Measurements from ENCODE around the gene KLRF1.

KLRF1 gene

GRCh38 chr12:9809866-9810265 lies 17.4 kb upstream of the KLRF1 start:
- DNase-seq: no peak

DNA sequence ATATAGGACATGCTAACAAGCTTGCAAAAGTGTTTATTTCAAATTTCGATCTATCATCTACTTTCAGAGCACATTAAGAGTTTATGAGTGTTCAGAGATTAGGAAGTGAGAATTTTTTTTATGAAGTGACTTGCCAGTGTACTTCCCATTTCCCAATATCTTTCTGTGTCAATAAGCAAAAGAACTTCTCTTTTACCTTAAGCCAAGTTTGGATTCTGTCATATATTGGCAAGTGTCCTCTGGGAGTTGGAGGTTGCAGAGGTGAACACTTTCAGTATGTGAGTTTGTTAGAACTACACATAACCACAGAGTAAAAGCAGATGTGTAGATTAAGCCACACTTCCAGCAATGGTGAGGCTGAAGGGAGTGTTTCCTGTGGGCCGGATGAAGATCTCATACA lies 16.6 kb upstream of the KLRF1 start:
- no peak for DNase-seq

- DNase-seq: no peak
Observed at GRCh38 chr12:9811621-9812020, 15.7 kb upstream of the KLRF1 start.

- peak; percentile 94 for DNase-seq
Observed at GRCh38 chr12:9813821-9814798, 13.2 kb upstream of the KLRF1 start.

GRCh38 chr12:9820281-9820930 lies 6.9 kb upstream of the KLRF1 start:
- DNase-seq: no peak

DNA sequence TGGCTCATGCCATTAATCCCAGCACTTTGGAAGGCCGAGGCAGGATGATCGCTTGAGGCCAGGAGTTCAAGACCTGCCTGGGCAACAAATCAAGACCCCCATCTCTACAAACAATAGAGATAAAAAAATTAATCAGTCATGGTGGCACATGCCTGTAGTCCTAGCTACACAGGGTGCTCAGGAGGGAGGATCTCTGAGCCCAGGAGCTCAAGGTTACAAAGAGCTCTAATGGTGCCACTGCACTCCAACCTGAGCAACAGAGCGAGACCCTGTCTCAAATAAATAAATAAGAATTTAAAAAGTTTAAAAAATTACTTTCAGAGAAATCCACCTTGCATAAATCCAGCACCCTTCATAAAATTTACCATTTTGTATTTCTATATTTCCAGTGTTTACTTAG lies 2.2 kb downstream of the KLRF1 start:
- no peak for DNase-seq

DNA sequence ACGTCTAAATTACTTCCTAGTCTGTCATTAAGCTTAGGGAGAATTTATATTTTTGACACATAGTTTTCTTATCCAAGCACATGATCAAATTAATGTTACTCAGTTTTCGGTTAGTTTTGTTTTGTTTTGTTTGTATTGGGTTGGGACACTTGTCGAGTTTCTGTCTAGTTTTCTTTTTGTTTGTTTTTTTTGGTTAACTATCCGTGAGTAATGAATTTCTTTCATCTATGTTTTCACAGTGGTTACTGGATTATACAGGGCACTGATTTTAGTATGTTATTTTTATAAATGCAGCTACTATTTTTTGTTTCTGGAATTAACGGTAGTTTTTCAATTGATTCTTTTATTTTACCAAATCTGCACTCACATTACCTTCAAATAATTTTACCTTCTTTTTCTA lies 2.7 kb downstream of the KLRF1 start:
- DNase-seq: no peak

DNA sequence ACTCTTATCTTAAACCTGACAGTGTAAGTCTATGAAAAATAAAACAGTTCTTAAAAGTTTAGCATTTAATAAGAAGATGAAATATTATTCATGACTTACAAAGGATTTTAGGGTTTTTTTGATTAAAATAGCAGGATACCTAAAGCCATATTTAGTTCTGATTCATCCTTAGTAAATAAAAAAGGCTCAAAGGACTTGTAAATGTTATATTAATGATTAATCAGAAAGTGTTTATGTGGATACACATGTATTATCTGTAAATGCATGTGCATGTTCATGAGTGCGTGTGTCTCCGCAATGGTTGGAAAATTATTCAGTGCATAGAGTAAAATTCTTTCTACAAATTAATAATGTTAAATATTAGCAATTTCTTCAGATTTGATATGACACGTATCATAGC lies 4.4 kb downstream of the KLRF1 start:
- DNase-seq: no peak

- DNase-seq: no peak
Observed at GRCh38 chr12:9843407-9843806, 16.1 kb downstream of the KLRF1 start.

DNA sequence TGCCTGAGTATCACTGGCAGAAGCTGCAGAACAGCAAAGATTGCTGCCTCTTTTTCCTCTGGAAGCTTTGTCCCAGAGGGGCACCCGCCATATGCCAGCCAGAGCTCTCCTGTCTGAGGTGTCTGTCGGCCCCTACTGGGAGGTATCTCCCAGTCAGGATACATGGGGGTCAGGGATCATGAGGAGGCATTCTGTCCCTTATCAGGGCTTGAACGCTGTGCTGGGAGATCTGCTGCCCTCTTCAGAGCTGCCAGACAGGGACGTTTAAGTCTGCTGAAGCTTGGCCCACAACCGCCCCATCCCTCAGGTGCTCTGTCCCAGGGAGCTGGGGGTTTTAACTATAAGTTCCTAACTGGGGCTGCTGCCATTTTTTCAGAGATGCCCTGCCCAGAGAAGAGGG lies 21.6 kb downstream of the KLRF1 start:
- no peak for DNase-seq

- DNase-seq: no peak
Observed at GRCh38 chr12:9851050-9851449, 23.8 kb downstream of the KLRF1 start.

DNA sequence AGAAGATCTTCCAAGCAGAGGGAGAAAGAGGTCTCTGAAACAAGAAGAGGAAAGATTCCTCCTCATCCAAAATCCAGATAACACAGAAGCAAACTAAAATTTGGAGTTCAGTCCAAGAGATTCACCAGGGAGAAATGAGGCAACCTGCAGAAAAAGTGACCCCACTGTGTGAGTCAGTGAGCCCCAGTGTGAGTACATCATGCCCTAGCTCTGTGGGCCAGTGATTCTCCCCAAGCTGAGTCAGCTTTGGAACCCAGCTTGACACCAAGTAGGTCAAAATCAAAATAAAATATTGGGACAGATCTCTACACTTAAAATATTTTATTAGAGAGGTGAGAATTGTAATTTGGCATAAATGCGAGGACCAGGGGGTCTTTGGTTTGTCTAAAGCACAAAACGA lies 24.6 kb downstream of the KLRF1 start:
- no peak for DNase-seq

GRCh38 chr12:9856151-9856550 lies 28.9 kb downstream of the KLRF1 start:
- no peak for DNase-seq

GRCh38 chr12:9856894-9857293 lies 29.6 kb downstream of the KLRF1 start:
- no peak for DNase-seq

GRCh38 chr12:9858135-9858534 lies 30.9 kb downstream of the KLRF1 start:
- no peak for DNase-seq

DNA sequence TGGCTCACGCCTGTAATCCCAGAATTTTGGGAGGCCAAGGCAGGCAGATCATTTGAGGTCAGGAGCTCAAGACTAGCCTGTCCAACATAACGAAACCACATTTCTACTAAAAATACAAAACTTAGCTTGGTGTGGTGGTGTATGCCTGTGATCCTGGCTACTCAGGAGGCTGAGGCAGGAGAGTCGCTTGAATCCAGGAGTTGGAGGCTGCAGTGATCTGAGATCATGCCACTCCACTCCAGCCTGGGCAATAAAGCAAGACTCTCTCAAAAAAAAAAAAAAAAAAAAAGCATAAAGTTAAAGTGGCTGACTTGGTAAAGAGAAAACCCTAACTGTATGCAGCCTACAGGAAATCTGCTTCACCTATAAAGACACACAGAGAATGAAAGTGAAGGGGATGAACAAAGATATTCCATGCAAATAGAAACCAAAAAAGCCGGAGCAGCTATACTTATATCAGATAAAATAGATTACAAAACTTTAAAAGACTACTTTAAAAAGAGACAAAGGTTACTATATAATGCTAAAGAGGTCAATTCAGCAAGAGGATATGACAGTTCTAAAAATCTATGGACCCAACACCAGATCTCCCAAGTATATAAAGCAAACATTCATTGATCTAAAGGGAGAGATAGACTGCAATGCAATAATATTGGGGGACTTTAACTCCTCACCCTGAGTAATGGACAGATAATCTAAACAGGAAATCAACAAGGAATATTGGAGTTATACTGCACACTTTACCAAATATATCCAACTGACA lies 37.8 kb downstream of the KLRF1 start:
- peak; percentile 51 for DNase-seq

DNA sequence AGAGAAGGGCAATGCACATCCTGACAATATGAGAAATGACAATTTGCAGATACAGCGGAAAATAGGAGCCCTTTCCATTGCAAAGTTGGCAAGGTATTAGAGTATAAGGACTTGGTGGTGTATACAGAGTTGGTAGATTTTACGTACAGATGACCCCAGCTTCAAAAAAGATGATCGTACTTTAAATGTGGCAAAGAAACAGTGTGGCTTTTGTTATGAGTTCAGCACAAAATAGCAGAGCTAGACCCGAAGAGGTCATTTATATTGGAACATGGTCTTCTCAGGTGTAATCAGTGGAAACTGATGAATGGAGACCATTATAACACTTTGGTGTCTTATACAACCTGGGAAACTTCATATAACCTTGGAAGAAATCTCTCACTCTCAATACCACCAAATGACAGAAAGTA lies 39.6 kb downstream of the KLRF1 start:
- DNase-seq: peak; percentile 21

DNA sequence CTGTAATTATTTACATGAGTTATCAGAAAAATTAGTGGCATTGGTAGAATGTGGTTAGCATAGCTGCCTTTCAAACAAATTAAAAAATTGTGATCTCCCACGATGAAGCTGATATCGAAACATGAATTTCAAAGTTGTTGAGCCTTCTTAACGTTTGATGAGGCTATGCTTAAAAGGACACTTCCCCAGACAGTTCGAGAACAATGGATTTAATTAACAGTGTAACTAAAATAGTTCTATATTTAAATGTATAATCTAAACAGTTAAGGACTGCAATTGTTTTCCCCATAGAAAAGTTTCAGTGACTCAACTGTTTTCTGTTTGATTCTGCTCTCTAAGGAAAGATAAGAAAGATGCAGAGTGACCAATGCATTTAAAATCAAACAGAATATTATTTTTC lies 40.2 kb downstream of the KLRF1 start:
- peak; percentile 30 for DNase-seq

DNA sequence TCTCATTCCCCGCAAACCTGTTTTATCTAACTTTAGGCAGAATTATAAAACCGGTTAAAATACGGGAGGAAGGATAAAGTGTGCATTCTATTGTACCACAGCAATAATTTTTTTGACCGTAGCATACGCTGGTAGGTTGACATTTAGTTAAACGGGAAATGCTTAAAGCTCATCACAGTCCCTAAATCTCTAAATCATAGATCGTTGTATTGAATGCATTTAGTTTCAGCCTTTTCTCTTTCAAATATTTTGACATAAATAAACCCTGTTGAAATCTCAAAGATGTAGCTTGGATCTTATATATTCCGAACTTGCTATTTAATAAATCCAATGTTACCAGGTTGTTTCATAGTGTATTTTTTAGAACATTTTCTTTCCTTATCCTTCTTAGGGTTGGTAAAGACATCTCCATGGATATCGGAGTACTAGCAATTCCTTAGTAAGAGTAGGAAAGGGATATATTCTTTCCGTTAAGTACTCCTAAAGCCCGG lies 41.1 kb downstream of the KLRF1 start:
- peak; percentile 34 for DNase-seq

DNA sequence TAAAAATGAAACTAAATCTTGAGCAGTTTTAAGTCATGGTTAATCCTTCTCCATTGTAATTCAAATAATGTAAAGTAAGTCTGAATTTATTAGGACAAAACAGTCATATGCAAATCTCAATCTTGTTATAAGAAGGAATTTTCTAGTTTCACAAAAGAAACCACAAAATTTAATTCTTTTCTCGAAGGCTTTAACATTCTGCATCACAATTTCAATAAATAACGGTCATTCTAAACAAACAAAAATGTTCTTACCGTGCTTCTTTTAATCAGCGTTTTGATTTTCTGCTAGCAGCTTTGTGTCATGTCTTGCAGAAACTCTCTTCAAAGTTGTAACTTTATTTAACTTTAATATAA lies 41.6 kb downstream of the KLRF1 start:
- no peak for DNase-seq

- peak; percentile 79 for DNase-seq
Observed at GRCh38 chr12:9869307-9870161, 42.3 kb downstream of the KLRF1 start, which contains the start of gene CLEC2B. CLEC2B (minus strand) TSS chr12:9869354.

DNA sequence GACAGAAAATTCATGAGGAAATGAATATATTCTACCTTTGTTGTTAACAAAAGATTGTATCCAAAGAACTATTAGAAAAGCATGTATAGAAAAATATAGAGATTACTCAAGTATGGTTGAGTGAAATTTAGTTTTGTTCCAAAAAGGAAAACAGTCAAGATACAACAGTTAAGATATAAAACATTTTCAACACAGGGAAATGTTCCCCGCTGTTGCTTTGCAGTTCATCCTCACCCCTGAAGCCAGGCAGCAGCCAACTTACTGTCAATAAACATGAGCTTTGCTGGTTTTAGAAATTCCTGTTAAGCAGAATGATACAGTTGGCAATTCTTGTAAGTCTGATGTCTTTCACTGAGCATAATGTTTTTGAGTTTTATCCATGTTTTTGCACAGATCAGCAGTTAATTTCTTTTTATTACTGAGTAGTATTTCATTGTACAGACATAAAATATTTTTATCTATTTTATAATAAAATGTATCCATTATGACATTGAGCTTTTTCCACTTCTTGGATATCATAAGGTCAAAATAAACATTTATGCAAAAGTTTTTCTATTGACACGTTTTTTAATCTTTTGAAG lies 43.1 kb downstream of the KLRF1 start:
- peak; percentile 23 for DNase-seq

Data from CD4-positive, alpha-beta T cell treated with Interleukin-17A for 1 hour (primary cell).